PC-3 (cell line): ENCODE measurements around the gene TMED7. TPM values are rescaled to one million over a fixed set of nuclear protein-coding genes. Genes with fewer than 3 reads are reported as not detected.

Experiments used
- ATAC-seq: fragments of 200-7000 bp; cut with Tn5 transposase; 2 replicates; pipeline ENCODE4 v1.9.1; 2020; ENCODE audit warnings: mild to moderate bottlenecking, moderate library complexity
- BruUV-seq: library from RNA; stranded (reverse); fragments of 400-500 nt; replicated peaks from 2 replicates; lab custom pipeline; 2021; lab: Mats Ljungman, UMichigan
- CTCF ChIA-PET: fragments of 300-600 bp; sonication (Branson Sonifier 250); formaldehyde crosslinking; loops from one replicate; lab custom pipeline; 2022; ENCODE audit warnings: antibody characterized with exemption; lab: Charles Lee
- POLR2A ChIA-PET: fragments of 300-600 bp; sonication (Branson Sonifier 250); formaldehyde crosslinking; loops from one replicate; lab custom pipeline; 2022; ENCODE audit warnings: antibody characterized with exemption; ENCODE audit not compliant: unreplicated experiment; lab: Charles Lee
- DNase-seq: peaks from one replicate; pipeline ENCODE4 v3.0.0-alpha.2; 2015
- H2AFZ ChIP-seq: fragments of 300-600 bp; sonication (generic); 2 replicates; pipeline ENCODE4 v1.6.0; 2016; ENCODE audit warnings: antibody characterized with exemption, low read length
- H3F3A ChIP-seq: fragments of 300-600 bp; sonication (generic); one replicate; pipeline ENCODE4 v1.6.0; 2017; ENCODE audit warnings: antibody characterized with exemption, low read length, control low read depth, mild to moderate bottlenecking; ENCODE audit not compliant: unreplicated experiment
- H3K27ac ChIP-seq: fragments of 300-600 bp; sonication (generic); 2 replicates; pipeline ENCODE4 v1.5.1; 2016; ENCODE audit warnings: mild to moderate bottlenecking, low read length
- H3K27me3 ChIP-seq: fragments of 300-600 bp; sonication (generic); 2 replicates; pipeline ENCODE4 v1.6.1; 2016; ENCODE audit warnings: low read length, mixed read lengths
- H3K36me3 ChIP-seq: fragments of 300-600 bp; sonication (generic); 2 replicates; pipeline ENCODE4 v1.6.1; 2016; ENCODE audit warnings: low read depth, mixed run types, low read length, mixed read lengths
- H3K4me1 ChIP-seq: fragments of 300-600 bp; sonication (generic); 2 replicates; pipeline ENCODE4 v1.5.1; 2016; ENCODE audit warnings: low read length; ENCODE audit not compliant: insufficient read depth
- H3K4me2 ChIP-seq: fragments of 300-600 bp; sonication (generic); 2 replicates; pipeline ENCODE4 v1.6.0; 2016; ENCODE audit warnings: low read length
- H3K4me3 ChIP-seq: fragments of 300-600 bp; sonication (generic); 2 replicates; pipeline ENCODE4 v1.5.1; 2016; ENCODE audit warnings: mild to moderate bottlenecking, low read length, mixed read lengths
- H3K79me2 ChIP-seq: fragments of 300-600 bp; sonication (generic); 2 replicates; pipeline ENCODE4 v1.6.1; 2017; ENCODE audit warnings: low read length, mixed read lengths
- H3K9ac ChIP-seq: fragments of 300-600 bp; sonication (generic); 2 replicates; pipeline ENCODE4 v1.6.0; 2016; ENCODE audit warnings: mild to moderate bottlenecking, low read length
- H3K9me2 ChIP-seq: fragments of 300-600 bp; sonication (generic); replicated peaks from 2 replicates; pipeline ENCODE4 v1.6.1; 2016; ENCODE audit warnings: mixed run types, low read length, mixed read lengths
- H3K9me3 ChIP-seq: fragments of 300-600 bp; sonication (generic); 2 replicates; pipeline ENCODE4 v1.6.1; 2016; ENCODE audit warnings: low read length, mixed read lengths
- H4K20me1 ChIP-seq: fragments of 300-600 bp; sonication (generic); 2 replicates; pipeline ENCODE4 v1.6.1; 2016; ENCODE audit warnings: low read length, mixed read lengths
- CTCF ChIP-seq: fragments of 300-600 bp; sonication (generic); conservative IDR thresholded peaks from 2 replicates; pipeline ENCODE4 v1.5.1; 2017; ENCODE audit warnings: antibody characterized with exemption, low read depth, mild to moderate bottlenecking, low read length
- EZH2 ChIP-seq: fragments of 300-600 bp; sonication (generic); IDR thresholded peaks from one replicate; pipeline ENCODE4 v1.6.1; 2017; ENCODE audit warnings: antibody characterized with exemption, mild to moderate bottlenecking, low read length; ENCODE audit not compliant: unreplicated experiment
- EZH2phosphoT487 ChIP-seq: fragments of 300-600 bp; sonication (generic); IDR thresholded peaks from 2 replicates; pipeline ENCODE4 v1.6.1; 2018; ENCODE audit warnings: mild to moderate bottlenecking, antibody characterized with exemption, low read length, borderline replicate concordance
- intact Hi-C: fragments of 100-400 bp; cut with micrococcal nuclease; formaldehyde crosslinking; loops from 2 replicates; pipeline ENCODE4 v1.9.0; 2023
- total RNA-seq: library from RNA; depleted of rRNA; stranded (reverse); fragments of >200 nt; gene quantifications from 2 replicates; pipeline ENCODE4 v1.2.3, GENCODE V29; 2014

The TMED7 gene
- total RNA-seq, 1 experiment from 2014 or later, result 234 TPM

- Histone ChIP-seq H3K9me2 (no peaks in the 10 kb centered on the region), H3K4me2 (no peak overlapping the region), H3K4me3 (no peak overlapping the region), H3F3A (no peaks in the 10 kb centered on the region), H3K9ac (no peak overlapping the region), H3K4me1 (no peaks in the 10 kb centered on the region), H3K27ac (no peak overlapping the region), H2AFZ (no peak overlapping the region), H3K27me3 (peaks cover 17% of the 10 kb centered on the region), H3K79me2 (no peaks in the 10 kb centered on the region), H4K20me1 (no peaks in the 10 kb centered on the region), H3K9me3 (no peaks in the 10 kb centered on the region), H3K36me3 (no peaks in the 10 kb centered on the region)
- ATAC-seq (no peak), DNase-seq (no peak)
- intact Hi-C loops, result no loop called here
- CTCF ChIA-PET, result no interaction called here
- POLR2A ChIA-PET, result no interaction called here
- TF ChIP-seq EZH2, result no peak
- TF ChIP-seq EZH2phosphoT487, result no peak
- TF ChIP-seq CTCF, result no peak
- BruUV-seq, result no TSS peak
Measured at GRCh38 chr5:115641948-115642347, 16.1 kb upstream of the TMED7 start.

GRCh38 chr5:115640274-115640673 lies 14.4 kb upstream of the TMED7 start:
- no peaks in the 10 kb centered on the region for H3F3A ChIP-seq
- H3K9me2 ChIP-seq, result no peaks in the 10 kb centered on the region
- H3K9ac ChIP-seq, result no peak overlapping the region
- DNase-seq, result no peak
- no peaks in the 10 kb centered on the region for H3K36me3 ChIP-seq
- no peak for ATAC-seq
- no peak overlapping the region for H3K4me2 ChIP-seq
- BruUV-seq, result no TSS peak
- H3K9me3 ChIP-seq, result no peaks in the 10 kb centered on the region
- no peaks in the 10 kb centered on the region for H3K4me1 ChIP-seq
- peaks cover 6% of the 10 kb centered on the region for H3K27me3 ChIP-seq
- no peak overlapping the region for H3K27ac ChIP-seq
- ChIA-PET POLR2A (no interaction called here), CTCF (interaction anchor here (0.6 kb wide), 1 partner anchor 199 kb away, joined by 3 read pairs; no protein-coding TSS in a partner anchor)
- TF ChIP-seq CTCF, result no peak
- no peak for TF ChIP-seq EZH2phosphoT487
- TF ChIP-seq EZH2, result no peak
- H4K20me1 ChIP-seq, result no peaks in the 10 kb centered on the region
- no peak overlapping the region for H3K4me3 ChIP-seq
- no peaks in the 10 kb centered on the region for H3K79me2 ChIP-seq
- intact Hi-C loops, result no loop called here
- H2AFZ ChIP-seq, result no peak overlapping the region

GRCh38 chr5:115639377-115639776 lies 13.5 kb upstream of the TMED7 start:
- H3F3A ChIP-seq, result no peaks in the 10 kb centered on the region
- H3K79me2 ChIP-seq, result no peaks in the 10 kb centered on the region
- H2AFZ ChIP-seq, result no peak overlapping the region
- TF ChIP-seq EZH2, result no peak
- TF ChIP-seq CTCF, result no peak
- TF ChIP-seq EZH2phosphoT487, result no peak
- no peak overlapping the region for H3K9ac ChIP-seq
- H3K9me2 ChIP-seq, result no peaks in the 10 kb centered on the region
- H3K4me1 ChIP-seq, result no peaks in the 10 kb centered on the region
- ATAC-seq (no peak), DNase-seq (no peak)
- CTCF ChIA-PET, result no interaction called here
- H3K9me3 ChIP-seq, result no peaks in the 10 kb centered on the region
- POLR2A ChIA-PET, result no interaction called here
- no peaks in the 10 kb centered on the region for H4K20me1 ChIP-seq
- H3K4me3 ChIP-seq, result no peak overlapping the region
- no TSS peak for BruUV-seq
- intact Hi-C loops, result no loop called here
- H3K36me3 ChIP-seq, result no peaks in the 10 kb centered on the region
- H3K27ac ChIP-seq, result no peak overlapping the region
- H3K27me3 ChIP-seq, result no peaks in the 10 kb centered on the region
- H3K4me2 ChIP-seq, result no peak overlapping the region
